ENCODE measurements around the gene PYM1.

- TF ChIP-seq, protein P1, sequence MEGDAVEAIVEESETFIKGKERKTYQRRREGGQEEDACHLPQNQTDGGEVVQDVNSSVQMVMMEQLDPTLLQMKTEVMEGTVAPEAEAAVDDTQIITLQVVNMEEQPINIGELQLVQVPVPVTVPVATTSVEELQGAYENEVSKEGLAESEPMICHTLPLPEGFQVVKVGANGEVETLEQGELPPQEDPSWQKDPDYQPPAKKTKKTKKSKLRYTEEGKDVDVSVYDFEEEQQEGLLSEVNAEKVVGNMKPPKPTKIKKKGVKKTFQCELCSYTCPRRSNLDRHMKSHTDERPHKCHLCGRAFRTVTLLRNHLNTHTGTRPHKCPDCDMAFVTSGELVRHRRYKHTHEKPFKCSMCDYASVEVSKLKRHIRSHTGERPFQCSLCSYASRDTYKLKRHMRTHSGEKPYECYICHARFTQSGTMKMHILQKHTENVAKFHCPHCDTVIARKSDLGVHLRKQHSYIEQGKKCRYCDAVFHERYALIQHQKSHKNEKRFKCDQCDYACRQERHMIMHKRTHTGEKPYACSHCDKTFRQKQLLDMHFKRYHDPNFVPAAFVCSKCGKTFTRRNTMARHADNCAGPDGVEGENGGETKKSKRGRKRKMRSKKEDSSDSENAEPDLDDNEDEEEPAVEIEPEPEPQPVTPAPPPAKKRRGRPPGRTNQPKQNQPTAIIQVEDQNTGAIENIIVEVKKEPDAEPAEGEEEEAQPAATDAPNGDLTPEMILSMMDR (IDR thresholded peaks at IDR 0.05), result no peak
- TF ChIP-seq POLR2A (IDR thresholded peaks at IDR 0.05), result no peak
Observed at GRCh38 chr12:55972456-55972855, 44.8 kb upstream of the PYM1 start.

All from thyroid gland (tissue), 4 donors.